Fibroblast of lung (primary cell): ENCODE results near the gene SPO11.

Experiments used
- EZH2 ChIP-seq: IDR thresholded peaks from 2 replicates; pipeline ENCODE4 v1.5.1; 2012; ENCODE audit warnings: low read length, control low read depth, mild to moderate bottlenecking; ENCODE audit errors: missing control alignments
- TF ChIP-seq, protein P1 (sequence below), 2 donors: IDR thresholded peaks in 1 of 2; conservative IDR thresholded peaks in 1 of 2; 1 replicate in 1 of 2; 2 replicates in 1 of 2; pipeline ENCODE4 v1.5.1; 2011 to 2012; ENCODE audit warnings: low read length in 2 of 2, control low read depth in 1 of 2, inconsistent platforms in 1 of 2, low read depth in 1 of 2, mild to moderate bottlenecking in 1 of 2

DNA sequence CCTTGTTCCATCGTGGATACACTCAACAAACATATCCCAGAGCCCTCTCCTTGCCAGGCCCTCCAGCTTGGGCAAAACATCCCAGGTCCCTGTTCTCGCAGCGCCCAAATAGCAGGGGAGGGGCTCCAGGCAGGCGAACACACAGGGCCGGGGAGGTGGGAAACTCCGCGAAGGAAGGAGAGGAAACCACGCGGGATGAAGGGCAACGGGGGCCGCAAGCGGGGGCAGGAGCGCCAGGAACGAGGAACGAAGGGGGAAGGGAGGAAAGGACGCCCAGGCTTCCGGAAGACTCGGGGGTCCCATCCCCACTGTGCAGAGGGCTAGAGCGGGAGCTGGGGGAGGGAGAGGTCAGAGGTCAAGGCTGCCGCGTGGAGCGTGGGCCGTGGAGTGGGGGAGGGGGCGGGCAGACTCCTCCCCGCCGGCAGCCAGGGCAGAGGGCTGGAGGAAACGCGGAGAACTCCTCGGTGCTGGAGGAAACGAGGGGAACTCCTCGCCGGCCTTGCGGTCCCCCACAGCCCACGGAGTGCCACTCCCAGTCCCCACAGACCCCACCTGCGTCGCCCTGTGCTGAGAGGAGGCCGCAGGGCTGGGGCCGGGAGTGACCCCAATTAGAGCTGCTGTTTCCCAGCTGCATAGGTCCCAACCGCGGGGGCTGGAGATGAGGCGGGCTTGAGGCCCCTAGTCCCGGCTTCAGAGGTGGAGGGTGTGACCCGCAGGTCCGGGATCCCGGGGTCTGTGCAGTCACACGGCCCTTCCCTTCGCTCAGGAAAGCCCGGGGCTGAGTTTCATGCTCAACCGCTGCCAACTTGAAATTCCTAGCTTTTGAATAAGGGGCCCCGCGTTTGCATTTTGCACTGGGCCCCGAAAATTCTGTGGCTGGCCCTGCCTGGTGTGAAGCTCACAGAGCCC lies 60.3 kb downstream of the SPO11 start:
- TF ChIP-seq, protein P1, sequence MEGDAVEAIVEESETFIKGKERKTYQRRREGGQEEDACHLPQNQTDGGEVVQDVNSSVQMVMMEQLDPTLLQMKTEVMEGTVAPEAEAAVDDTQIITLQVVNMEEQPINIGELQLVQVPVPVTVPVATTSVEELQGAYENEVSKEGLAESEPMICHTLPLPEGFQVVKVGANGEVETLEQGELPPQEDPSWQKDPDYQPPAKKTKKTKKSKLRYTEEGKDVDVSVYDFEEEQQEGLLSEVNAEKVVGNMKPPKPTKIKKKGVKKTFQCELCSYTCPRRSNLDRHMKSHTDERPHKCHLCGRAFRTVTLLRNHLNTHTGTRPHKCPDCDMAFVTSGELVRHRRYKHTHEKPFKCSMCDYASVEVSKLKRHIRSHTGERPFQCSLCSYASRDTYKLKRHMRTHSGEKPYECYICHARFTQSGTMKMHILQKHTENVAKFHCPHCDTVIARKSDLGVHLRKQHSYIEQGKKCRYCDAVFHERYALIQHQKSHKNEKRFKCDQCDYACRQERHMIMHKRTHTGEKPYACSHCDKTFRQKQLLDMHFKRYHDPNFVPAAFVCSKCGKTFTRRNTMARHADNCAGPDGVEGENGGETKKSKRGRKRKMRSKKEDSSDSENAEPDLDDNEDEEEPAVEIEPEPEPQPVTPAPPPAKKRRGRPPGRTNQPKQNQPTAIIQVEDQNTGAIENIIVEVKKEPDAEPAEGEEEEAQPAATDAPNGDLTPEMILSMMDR (conservative IDR thresholded peaks at IDR 0.05 in 1 of 2, IDR thresholded peaks at IDR 0.05 in 1 of 2; ENCODE audit: low read depth in 1 of 2, low read length in 2 of 2) = no peak
- TF ChIP-seq EZH2 = no peak
